8988T (cell line): ENCODE data around the gene MRAP2.

ENCODE experiments used
- DNase-seq: peaks from one replicate; pipeline ENCODE4 v3.0.0; 2011

MRAP2 gene, protein sequence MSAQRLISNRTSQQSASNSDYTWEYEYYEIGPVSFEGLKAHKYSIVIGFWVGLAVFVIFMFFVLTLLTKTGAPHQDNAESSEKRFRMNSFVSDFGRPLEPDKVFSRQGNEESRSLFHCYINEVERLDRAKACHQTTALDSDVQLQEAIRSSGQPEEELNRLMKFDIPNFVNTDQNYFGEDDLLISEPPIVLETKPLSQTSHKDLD

DNA sequence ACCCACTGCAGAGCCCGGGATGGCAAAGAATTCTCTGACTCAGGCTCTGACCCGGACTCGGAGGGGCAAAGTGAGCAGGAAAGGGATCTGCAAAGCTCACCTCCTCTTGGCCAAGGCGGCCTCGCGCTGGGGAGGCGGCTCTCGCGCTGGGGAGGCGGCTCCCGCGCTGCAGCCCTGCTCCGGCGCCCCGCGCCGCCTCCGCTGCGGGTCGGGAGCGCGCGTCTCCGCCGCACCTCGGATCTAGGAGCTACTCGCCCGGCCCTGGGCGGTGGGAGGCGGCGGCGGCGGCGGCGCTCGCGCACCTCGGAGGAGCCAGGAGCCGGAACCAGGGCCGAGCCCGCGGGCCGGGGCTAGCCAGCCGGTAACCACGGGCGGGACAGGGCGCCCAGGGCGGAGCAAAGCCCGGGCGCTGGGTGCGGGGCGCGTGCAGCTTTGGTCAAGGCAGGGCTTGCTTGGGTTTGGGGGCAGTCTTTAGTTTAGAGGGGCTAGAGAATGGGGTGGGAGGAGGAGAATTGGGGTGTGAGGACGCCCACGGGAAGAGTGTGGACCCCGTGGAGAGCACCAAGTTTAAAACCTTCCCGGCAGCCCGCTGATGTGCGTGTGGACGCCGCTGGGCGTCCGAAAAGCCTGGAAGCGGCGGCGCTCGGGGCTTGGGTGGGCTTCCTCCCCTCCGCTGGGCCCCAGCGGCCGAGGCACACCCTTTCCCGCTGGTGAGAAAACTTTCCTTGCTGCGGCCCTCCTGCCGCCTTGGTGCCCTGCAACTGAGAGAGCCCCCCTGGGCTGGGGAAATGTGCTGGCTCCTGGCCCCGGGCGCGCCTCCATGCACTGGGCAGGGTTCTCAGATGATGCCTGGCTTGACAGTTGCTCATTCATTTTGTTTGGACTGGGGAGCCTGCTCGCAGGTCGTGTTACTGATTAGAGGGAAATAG lies at the start of gene MRAP2:
Gene MRAP2, plus strand, starts transcription at position 250 of the 929 bp plus-strand sequence. CDS start 21,547 bp downstream, outside the sequence.
- peak; percentile 33 for DNase-seq

DNA sequence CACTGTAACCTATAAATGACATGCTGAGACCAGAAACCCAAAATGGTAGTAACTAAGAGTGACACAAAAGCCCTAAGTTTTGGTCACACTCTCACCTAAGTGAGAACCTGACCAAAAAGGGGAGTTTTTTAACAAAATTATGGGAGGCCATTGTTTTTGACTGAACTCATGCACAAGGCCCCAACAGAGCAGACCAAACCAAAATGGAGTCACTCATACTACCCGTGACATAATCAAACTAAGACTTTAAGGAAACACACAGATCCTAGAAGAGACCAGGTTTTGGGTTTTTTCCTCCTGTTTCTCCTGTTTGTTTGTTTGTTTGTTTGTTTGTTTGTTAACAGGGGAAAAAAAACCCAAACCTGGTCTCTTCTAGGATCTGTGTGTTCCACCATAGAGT lies 49.2 kb upstream of the MRAP2 start:
- no peak for DNase-seq

DNA sequence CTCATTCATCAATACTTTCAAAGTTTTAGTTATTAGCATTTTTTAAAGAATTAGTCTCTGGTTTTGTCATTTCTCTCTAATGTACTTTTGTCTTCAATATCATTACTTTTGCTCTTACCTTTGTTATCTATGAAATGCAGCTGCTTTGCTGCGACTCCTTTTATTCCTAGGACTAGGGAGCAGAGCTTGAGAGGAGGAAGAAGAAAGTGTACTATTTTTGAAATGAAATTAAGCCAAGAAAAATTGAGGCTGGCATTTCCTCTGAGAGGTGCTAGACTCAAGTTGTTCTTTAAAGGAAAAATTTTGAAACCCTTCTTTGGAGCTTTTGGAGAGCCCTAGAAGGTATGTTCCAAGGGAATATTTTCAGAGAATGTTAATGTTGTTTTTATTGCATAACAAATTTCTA lies 48.3 kb upstream of the MRAP2 start:
- no peak for DNase-seq

DNA sequence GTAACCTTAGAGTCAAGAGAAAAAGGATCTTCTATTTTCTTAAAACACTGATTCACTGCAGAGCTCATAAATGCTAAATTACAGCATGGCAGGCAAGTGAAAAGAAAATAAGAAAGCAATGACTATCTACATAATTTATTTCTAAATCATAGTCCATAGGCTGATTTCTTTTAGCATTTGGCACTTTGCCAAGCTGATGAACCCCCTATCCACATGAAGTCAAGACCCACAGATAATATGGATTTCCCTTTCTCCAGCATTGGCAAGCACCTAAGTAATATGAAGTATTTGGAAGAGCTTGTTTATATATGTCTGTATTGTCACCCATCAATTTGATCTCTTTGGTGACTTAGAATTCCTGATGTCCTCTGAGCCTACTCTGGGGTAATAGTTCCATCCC lies 47.9 kb upstream of the MRAP2 start:
- DNase-seq, result no peak

DNA sequence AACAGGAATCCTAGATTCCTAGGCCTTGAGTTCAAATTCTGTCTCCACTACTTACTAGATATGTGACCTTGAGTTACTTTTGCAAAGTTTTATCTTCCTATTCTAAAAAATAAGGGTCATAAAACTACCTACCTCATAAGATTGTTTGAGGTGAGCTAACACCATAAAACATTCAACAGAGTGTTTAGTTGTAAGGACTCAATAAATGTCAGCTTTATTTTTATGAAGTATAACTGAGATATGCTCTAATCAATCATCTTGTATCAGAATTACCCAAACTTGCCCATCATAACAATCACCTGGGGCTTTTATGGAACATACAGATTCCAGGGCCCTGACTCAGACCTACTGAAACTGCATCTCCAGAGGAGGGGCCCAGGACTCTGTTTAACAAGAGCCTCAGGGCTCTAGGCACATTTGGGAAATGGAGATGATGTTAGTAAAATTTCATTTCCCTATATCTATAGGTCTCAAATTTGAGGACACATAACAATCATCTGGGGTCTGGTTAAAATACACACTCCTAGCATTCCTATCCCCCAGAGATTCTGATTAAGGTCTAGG lies 35.5 kb upstream of the MRAP2 start:
- no peak for DNase-seq

DNA sequence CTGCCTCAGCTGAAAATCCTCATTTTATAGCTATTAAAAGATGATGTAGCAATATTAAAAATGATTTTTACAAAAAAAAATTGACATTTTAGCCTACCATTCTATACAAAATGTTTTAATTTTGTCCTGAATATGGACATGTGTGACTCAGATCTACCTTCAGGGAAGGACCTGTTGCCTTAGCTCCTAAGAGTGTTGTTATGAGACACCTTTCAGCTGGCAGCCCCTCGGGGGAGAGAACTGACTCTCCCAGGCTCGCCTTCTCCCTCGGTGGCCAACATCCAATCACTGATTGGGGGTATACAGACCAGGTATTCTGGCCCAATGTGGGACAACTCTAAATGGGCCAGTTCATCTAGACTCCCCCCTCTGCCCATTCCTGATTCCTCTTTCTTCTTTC lies 32.5 kb upstream of the MRAP2 start:
- no peak for DNase-seq

DNA sequence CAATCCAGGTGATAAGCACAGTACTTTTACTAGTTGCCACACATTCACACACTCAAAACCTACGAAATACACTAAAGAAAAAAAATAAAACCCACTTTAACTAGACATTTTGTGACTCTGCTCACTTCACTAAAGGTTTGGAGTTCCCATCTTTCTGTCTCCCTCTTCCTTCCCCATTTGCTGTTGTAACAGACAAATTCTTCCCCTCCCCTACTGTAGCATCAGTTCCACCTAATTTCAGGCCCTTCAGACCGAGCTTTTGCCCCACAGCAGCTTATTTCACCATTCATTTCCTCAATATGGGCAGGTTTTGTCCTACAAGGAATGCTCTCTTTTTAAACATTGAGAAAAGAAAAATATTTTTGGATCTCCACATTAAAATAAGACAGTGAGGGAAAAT lies 31.3 kb upstream of the MRAP2 start:
- DNase-seq, result no peak

DNA sequence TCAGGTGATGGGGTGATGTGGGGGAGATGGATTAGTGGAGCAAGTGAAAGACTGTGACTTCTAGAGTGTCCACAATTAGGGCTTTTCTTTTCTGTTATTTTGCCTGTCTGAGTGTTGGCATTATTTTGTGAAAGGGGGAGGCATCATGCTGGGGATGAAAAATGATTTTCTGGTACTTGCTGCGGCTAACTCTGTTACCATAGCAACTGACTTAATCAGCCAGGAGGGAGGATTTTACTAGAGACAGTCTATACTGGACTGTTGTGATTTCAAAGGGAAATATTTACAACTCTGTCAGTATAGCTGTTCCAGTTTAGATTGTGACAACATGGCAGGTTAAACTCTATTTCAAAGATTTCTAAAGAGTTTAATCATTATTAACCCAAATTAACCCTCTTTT lies 30.4 kb upstream of the MRAP2 start:
- no peak for DNase-seq

DNA sequence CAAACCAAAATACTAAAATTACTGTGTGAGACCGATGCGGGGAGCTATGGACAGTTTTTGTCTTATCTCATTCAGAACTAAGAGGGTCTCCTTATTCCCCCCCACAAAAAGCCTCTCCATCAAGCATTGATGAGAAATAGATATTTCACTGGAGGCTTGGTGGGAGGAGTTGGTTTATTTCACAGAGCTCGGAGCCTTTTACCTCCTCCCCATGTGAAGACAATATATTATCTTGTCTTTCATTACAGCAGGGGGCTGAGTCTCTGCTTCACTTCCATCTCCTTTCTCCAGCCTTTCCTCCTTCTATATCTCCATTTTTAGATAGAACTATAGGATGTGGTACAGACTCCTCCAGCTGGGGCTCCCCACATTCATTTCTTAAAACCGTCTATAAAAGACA lies 29.9 kb upstream of the MRAP2 start:
- DNase-seq, result no peak

DNA sequence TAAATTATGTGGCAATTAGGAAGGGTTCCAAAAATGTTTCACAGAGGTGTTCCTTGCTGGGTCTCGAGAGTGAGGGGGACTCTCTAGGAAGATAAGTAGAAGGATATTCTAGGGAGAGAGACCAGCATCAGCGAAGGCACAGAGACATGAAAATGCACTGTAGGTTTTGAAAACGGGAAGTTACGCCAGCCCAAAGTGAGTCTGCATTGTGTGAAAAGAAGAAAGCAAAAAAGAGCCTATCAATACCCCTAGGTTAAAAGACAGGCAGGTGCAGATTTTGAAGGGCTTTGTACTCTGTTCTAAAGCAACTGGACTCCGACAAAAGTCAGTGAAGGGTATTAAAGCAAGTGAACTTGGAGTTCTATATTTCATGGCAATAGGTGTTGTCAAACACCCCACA lies 25.7 kb upstream of the MRAP2 start:
- no peak for DNase-seq

DNA sequence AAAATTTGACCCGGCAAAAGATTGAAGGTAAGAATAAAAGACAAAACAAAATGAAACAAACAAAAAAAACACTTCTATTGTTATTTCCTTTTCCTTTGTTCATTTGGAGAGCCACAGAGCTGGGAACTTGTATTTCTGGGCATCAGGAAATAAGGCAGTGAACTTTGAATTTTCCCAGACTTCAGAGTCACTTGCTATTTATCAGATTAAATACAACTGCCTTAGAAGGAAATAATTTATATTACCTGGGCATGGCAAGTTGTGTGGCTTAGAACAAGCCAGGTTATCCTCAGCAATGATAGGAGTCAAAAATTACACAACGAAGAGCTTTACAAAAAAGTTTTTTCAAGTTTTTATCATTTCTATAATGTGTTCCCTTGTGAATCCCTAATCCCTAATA lies 20.2 kb upstream of the MRAP2 start:
- DNase-seq, result no peak

DNA sequence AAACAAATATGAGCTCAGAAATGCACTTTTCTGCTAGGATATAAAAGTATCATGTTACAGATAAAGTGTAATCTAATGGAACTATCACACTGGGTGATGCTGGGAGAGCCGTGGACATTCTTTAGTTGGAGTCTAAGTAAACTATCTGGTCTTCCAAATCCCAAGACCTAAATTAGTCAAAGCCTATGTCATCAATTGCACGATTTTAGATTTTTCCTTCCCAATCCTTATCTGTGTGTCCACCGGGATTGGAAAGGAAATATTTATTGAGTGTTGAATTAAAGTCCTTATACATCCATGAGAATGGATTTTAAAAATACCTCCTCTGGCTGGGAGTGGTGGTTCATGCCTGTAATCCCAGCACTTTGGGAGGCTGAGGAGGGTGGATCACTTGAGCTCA lies 19.6 kb upstream of the MRAP2 start:
- DNase-seq, result no peak

DNA sequence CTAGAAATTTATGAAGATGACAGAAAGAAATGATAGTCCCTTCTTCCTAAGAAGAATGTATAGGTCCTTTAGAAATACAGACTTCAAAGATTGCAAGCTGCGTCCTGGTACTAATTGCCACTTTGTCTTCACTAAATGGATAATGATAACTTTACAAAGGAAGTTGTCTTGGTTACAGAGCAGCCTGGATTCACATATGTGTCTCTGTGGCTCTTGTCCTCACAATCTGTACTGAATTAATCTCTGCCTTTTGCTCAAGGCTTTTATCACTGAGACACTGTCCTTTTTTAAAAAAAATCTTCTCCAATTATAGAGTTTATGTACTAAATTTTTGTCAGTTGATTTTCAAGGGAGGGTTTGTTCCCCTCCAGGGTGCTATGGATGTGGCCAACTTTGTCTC lies 17.5 kb upstream of the MRAP2 start:
- no peak for DNase-seq

DNA sequence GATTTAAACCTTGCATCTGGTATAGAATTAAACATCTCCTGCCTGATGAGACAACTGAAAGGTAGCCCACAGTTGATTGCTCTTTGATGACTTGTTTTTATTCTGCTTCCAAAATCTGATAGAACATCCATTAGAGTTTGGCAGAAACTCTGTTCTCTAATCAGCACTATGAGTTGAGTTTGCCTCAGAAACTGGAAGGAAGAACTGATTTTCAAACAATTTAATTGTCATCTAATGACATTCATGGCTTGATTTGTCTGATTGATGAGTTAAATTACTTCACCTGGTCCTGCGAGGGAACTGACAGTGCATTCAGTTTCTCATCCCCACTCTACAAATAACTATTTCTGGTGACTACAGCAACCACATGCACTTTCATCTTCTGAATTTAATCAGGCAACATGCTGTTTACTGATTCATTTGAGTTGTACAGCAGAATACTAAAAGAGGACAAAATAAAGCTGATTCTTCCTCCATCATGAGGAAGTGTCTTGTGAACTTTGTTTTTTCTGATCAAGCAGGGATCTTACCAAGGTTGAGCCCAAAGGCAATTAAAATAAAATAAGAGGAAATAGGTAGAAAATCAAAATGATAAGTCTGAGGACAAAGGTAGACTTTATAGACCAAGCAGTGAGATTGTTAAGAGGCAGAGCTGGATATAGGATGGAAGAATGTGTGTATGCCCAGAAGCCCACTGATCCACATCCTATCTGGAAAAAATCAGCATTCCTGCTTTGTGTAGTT lies 15.7 kb upstream of the MRAP2 start:
- DNase-seq, result no peak

DNA sequence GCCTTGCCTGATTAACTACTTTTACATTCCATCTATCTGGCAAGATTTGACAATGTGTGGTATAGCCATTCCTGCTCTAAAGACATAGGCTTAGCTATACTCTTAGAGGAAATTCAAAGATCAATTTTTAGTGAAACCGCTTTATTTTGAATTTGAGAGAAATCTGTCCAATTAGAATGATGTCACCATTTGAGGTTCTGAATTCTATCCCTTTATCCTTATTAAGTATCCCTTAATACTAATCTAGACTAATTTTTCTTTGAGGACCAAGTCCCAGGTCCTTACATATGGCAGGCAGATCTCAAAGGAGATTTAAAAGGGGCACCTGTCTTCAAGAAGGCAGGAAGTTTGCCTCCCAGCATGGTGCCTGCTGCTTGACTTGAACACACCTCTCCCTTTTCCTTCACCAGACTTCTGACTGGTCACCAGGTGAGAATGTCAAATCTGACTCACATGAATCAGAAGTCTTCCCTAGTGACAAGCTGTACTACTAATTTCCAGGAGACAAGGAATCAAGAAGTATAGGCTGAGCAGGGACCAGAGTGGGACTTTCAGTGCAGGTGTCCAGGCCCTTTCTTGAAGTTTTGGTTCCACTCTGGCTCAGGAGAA lies 15.0 kb upstream of the MRAP2 start:
- no peak for DNase-seq

DNA sequence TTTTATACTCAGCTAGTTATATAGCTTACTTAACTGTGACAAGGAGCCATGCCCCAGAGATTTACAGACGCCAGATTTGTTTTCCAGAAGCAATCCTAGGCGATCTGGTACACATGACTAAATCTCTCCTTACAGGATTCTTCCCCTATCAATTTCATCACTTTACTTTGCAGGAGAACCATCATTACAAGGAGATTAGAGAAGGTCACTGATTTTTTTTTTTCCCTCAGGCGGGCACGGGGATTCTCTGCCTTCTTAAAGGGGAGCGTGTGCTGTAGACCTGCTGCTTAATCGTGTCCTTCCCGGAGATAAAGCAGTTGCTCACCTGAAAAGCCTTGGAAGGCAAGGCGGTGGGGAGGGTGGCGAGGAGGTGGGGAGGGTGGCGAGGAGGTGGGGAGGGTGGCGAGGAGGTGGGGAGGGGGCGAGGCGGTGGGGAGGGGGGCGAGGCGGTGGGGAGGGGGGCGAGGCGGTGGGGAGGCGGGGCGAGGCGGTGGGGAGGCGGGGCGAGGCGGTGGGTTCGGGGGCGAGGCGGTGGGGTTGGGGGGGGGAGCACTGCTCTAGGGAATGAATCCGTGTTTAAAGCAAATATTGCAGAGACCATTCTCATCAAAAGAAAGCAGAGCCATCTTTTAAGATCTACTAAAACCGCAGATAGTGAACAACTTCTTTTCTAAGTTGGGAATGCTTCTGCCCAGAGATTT lies 14.3 kb upstream of the MRAP2 start:
- no peak for DNase-seq

DNA sequence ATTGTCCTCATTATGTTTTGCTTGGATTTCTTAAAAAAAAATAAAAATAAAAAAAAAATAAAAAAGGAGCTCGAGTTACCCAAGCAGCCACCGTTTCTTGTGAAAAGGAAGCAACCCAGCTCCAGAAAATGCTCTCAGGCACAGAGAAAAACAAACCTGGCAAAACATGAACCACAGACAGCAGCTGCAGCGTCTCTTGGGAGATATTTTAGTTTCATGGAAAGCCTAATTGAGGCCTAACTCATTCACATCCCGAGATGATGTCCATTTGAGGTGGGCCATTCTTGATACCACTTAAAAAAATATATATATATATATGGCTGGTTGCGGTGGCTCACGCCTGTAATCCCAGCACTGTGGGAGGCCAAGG lies 13.7 kb upstream of the MRAP2 start:
- no peak for DNase-seq

DNA sequence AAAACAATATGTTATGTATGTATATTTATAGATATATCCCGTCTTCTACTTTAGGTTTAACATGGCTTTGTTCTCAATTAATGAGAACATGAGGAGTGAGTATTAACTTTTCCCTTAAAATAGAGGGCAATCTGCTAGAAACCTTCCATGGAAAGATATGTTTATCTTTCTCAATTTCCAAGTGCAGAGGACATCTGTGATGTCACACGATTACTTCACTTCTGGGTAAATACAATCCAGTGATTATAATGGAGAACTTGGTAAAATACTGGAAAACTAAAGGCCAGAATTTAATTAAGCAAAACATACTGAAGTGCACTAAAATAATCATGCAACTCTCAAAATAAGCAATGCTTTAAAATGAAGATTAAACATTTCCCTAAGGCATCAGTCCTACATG lies 11.9 kb upstream of the MRAP2 start:
- no peak for DNase-seq

DNA sequence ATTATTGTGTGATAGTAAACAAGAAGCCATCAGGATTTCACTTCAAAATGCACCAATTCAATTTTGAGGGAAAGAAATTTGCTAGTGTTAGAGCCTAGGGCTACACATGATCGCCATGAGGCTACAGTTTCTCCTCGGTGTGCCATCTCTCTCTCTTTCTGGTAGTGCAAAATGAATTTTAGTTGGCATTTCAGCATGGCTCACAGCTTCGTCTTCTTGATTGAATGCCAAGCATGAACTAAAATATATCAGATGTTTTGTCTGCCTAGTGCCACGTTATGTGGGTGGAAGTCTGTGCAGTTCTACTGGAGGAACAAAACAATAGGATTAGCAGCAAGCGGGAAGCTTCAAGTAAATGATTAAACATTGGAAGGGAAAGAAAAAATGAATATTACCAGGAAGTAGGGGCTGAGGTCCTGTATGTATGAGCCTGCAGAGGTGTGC lies 6.8 kb upstream of the MRAP2 start:
- DNase-seq, result no peak

DNA sequence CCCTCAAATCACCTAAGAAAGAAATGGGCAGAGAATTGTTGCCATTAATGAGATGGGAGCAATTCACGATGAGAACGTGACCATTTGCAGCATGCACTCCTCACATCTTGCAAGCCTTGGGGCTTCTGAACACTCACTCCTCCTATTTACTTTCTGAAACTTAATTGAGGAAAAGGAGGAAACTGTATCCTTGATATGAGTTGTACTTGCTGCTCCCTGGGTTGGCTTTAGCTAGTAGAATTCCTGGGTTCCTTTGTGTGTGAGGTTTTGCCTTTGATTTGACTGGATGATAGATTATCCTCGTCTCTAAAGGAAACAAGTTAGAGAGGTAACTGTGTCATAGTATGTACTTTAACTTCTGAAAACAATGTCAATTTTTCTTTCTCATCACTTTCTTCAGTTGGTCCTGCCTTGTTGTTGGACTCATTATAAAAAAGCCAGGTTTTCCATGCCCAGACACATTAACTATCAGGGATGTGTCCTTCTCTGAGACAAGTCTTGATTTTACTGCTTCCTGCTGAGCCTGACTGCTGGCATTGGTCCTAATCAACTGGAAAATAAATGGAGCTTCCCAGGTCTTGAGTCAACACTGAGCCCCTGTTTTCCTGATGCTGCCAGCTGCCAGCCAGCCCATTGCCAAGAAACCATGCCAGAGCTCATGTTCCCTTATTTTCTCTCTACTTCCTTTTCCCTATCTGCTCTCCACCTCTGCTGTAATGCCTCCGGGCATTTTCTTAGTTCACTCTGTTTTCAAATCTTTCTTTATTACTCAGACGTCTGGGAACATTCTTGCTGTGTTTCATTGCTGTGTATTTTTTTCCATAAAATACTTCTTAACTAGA lies 6.0 kb upstream of the MRAP2 start:
- no peak for DNase-seq

DNA sequence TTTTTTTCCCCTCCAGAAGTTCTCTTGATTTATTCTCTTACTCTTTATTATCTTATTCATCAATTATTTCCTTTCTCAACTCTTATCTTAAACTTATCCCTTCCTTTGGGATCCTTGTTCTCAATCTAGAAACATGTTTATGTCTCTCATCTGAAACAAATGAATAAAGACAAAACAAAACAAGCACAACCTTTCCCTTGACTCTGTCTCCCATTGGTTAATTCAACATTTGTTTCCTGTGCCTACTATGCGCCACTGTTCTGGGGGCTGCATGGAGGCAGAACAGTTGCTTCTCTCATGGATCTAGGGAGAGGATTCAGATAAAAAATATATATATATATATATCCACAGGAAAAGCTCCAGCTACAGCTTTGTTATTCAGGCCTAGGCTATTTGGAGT lies 5.2 kb upstream of the MRAP2 start:
- DNase-seq, result no peak
